Stimulated activated CD8-positive, alpha-beta memory T cell treated with anti-CD3 and anti-CD28 coated beads, Interleukin-12 subunit alpha, Interleukin-12 subunit beta, amount 100 ng/mL, for 1 hour (primary cell): ENCODE measurements around the gene ATP8B1.
"Not testable (repeated sequence)": the region's sequence is repeated elsewhere in the genome, so short reads cannot be mapped to it uniquely, and the experiment has no call there.

Source experiments
- DNase-seq: peaks from one replicate; pipeline ENCODE4 v3.0.0-alpha.2; 2020; ENCODE audit warnings: low read depth

ATP8B1 gene

GRCh38 chr18:57764995-57765394 is 38.1 kb downstream of the ATP8B1 start:
- no peak for DNase-seq

GRCh38 chr18:57764087-57764486 is 39.0 kb downstream of the ATP8B1 start:
- no peak for DNase-seq

GRCh38 chr18:57762686-57763085 is 40.4 kb downstream of the ATP8B1 start:
- DNase-seq, result no peak

- DNase-seq, result no peak
Measured at GRCh38 chr18:57759650-57760049, 43.5 kb downstream of the ATP8B1 start.

- no peak for DNase-seq
Measured at GRCh38 chr18:57755473-57756067, 47.5 kb downstream of the ATP8B1 start.

GRCh38 chr18:57754577-57755338 is 48.4 kb downstream of the ATP8B1 start:
- no peak for DNase-seq

GRCh38 chr18:57753063-57753462 is 50.1 kb downstream of the ATP8B1 start:
- DNase-seq, result no peak

- no peak for DNase-seq
Measured at GRCh38 chr18:57749604-57749970, 53.5 kb downstream of the ATP8B1 start.

GRCh38 chr18:57748770-57749603 is 54.1 kb downstream of the ATP8B1 start:
- no peak for DNase-seq

GRCh38 chr18:57747809-57748680 is 55.1 kb downstream of the ATP8B1 start:
- DNase-seq, result no peak

- DNase-seq, result no peak
Measured at GRCh38 chr18:57744211-57744694, 58.9 kb downstream of the ATP8B1 start.

- no peak for DNase-seq
Measured at GRCh38 chr18:57743008-57743407, 60.1 kb downstream of the ATP8B1 start.

GRCh38 chr18:57741273-57741672 is 61.8 kb downstream of the ATP8B1 start:
- no peak for DNase-seq

GRCh38 chr18:57738078-57738477 is 65.0 kb downstream of the ATP8B1 start:
- DNase-seq, result no peak

GRCh38 chr18:57737400-57738060 is 65.6 kb downstream of the ATP8B1 start:
- DNase-seq, result no peak

- not testable (repeated sequence) for DNase-seq
Measured at GRCh38 chr18:57735042-57735441, 68.1 kb downstream of the ATP8B1 start.

- DNase-seq, result no peak
Measured at GRCh38 chr18:57733861-57734260, 69.3 kb downstream of the ATP8B1 start.

GRCh38 chr18:57730146-57730545 is 73.0 kb downstream of the ATP8B1 start:
- DNase-seq, result no peak

- DNase-seq, result no peak
Measured at GRCh38 chr18:57728941-57729511, 74.1 kb downstream of the ATP8B1 start.

GRCh38 chr18:57727952-57728807 is 74.9 kb downstream of the ATP8B1 start:
- no peak for DNase-seq
